ENCODE measurements around the gene ZBTB3.

DNA sequence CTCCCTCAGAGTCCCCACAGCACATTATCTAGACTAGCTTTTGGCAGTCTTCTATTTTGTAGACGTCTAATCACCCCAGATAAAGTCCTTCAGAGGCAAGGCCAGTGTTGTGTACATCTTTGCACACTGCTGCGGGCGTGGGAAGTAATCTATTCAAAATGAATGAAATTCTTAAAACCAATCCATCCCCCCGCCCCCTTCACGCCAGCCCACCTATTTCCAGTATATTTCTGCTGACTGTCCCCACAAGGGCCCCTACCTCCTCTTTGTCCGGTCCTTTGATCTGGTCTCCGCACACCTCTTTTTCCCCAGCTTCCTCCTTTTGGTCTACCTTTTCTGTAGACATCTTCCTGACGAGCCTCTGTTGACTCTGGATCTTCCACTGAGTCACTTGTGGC, 47.1 kb downstream of the ZBTB3 start:
- TF ChIP-seq, protein P1, sequence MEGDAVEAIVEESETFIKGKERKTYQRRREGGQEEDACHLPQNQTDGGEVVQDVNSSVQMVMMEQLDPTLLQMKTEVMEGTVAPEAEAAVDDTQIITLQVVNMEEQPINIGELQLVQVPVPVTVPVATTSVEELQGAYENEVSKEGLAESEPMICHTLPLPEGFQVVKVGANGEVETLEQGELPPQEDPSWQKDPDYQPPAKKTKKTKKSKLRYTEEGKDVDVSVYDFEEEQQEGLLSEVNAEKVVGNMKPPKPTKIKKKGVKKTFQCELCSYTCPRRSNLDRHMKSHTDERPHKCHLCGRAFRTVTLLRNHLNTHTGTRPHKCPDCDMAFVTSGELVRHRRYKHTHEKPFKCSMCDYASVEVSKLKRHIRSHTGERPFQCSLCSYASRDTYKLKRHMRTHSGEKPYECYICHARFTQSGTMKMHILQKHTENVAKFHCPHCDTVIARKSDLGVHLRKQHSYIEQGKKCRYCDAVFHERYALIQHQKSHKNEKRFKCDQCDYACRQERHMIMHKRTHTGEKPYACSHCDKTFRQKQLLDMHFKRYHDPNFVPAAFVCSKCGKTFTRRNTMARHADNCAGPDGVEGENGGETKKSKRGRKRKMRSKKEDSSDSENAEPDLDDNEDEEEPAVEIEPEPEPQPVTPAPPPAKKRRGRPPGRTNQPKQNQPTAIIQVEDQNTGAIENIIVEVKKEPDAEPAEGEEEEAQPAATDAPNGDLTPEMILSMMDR (IDR thresholded peaks at IDR 0.05): no peak
- no peak for TF ChIP-seq POLR2A (IDR thresholded peaks at IDR 0.05)
